ENCODE data around the gene ABTB2.
"Not testable (repeated sequence)": the region's sequence is repeated elsewhere in the genome, so short reads cannot be mapped to it uniquely, and the experiment has no call there.

ABTB2 gene

DNA sequence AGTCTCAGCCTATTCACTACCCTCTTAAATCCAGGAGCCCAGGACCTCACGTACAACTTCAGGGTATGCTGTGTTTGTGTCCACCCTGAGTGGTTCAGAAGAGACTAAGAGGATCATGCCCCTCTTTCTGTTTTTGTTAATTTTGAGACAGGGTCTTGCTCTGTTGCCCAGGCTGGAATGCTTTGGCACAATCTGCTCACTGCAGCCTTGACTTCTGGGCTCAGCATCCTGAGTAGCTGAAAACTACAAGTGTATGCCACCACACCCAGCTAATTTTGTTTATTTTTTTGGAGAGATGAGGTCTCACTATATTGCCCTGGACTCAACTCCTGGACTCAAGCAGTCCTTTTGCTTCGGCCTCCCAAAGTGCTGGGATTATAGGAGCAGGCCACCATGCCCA, 133.9 kb downstream of the ABTB2 start:
- no peak for TF ChIP-seq GATA1 (IDR thresholded peaks at IDR 0.05; ENCODE audit: low read depth, low read length)
- TF ChIP-seq POLR2A (IDR thresholded peaks at IDR 0.05; ENCODE audit: low read length) = no peak
- DNase-seq = no peak

GRCh38 chr11:34223021-34223813, 134.6 kb downstream of the ABTB2 start:
- TF ChIP-seq POLR2A (IDR thresholded peaks at IDR 0.05; ENCODE audit: low read length) (no peak), GATA1 (IDR thresholded peaks at IDR 0.05; ENCODE audit: low read depth, low read length) (no peak)
- DNase-seq = no peak

GRCh38 chr11:34222030-34222429, 135.8 kb downstream of the ABTB2 start:
- no peak for TF ChIP-seq POLR2A (IDR thresholded peaks at IDR 0.05; ENCODE audit: low read length)
- no peak for TF ChIP-seq GATA1 (IDR thresholded peaks at IDR 0.05; ENCODE audit: low read depth, low read length)

DNA sequence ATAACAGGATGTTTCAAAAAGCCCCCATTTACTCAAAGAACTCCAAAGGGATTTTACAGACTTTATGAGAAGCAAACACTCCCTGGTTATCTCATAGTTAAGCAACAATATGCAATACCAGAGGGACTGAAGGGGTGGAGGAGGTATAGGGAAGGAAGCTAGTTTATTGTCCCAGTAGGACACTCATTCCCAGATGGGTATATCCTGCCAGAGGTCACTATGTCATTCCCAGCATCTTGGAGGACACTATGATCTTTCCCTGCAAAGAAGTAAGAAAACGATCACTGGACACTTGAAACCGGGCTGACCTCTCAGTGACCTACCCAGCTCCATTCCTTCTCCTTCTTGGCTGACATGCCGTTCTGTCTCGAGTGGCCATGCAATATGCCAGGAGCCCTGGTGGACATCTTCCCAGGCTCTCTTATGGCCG, 137.9 kb downstream of the ABTB2 start:
- TF ChIP-seq POLR2A (IDR thresholded peaks at IDR 0.05; ENCODE audit: low read length) (no peak), GATA1 (IDR thresholded peaks at IDR 0.05; ENCODE audit: low read depth, low read length) (no peak)
- no peak for DNase-seq

More at GRCh38 chr11:34222030-34222429, 135.8 kb downstream of the ABTB2 start:
- no peak for DNase-seq

DNA sequence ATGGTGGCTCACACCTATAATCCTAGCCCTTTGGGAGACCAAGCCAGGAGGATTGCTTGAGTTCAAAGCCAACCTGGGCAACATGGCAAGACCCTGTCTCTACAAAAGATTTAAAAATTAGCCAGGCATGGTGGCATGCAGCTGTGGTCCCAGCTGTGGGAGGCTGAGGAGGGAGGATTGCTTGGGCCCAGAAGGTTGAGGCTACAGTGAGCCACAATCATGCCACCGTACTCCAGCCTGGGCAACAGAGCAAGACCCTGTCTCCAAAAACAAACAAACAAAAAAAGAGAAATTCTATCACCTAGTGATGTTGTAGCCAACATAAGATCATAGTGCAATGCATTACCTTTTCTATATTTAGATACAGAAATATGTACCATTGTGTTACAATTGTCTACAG, 138.5 kb downstream of the ABTB2 start:
- DNase-seq = no peak
- TF ChIP-seq GATA1 (IDR thresholded peaks at IDR 0.05; ENCODE audit: low read depth, low read length) (no peak), POLR2A (IDR thresholded peaks at IDR 0.05; ENCODE audit: low read length) (no peak)

DNA sequence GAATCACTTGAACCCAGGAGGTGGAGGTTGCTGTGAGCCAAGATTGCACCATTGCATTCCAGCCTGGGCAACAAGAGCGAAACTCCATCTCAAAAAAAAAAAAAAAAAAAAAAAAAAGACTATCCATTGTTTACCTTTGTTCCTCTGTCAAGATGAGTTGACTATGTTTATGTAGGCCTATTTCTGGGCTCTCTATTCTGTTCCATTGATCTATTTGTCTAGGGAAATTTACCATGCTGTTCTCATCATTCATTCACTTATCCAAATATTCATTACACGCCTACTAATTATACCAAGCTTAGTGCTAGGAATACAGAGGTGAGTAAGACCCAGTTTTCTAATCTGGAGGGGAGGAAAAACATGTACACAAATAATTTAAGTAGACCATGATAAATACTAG, 139.1 kb downstream of the ABTB2 start:
- DNase-seq = not testable (repeated sequence)

- TF ChIP-seq GATA1 (IDR thresholded peaks at IDR 0.05; ENCODE audit: low read depth, low read length) (no peak), POLR2A (IDR thresholded peaks at IDR 0.05; ENCODE audit: low read length) (no peak)
- no peak for DNase-seq
Observed at GRCh38 chr11:34218067-34218466, 139.7 kb downstream of the ABTB2 start.

DNA sequence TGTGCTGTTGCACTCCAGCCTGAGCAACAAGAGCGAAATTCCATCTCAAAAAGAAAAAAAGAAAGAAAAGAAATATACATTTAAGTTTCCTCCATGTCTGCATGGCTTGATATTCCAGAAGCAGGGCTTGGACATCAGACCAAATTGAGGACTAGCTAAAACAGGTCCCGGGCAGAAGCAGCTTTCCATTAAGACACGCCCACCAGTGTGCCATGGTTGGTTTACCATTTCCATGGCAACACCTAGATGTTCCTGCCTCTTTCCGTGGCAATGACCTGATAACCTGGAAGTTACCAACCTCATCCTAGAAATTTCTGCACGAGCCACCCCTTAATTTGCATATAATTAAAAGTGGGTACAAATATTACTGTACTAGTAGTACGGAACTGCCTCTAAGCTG, 141.1 kb downstream of the ABTB2 start:
- DNase-seq = no peak
- TF ChIP-seq GATA1 (IDR thresholded peaks at IDR 0.05; ENCODE audit: low read depth, low read length) = no peak
- TF ChIP-seq POLR2A (IDR thresholded peaks at IDR 0.05; ENCODE audit: low read length) = no peak

DNA sequence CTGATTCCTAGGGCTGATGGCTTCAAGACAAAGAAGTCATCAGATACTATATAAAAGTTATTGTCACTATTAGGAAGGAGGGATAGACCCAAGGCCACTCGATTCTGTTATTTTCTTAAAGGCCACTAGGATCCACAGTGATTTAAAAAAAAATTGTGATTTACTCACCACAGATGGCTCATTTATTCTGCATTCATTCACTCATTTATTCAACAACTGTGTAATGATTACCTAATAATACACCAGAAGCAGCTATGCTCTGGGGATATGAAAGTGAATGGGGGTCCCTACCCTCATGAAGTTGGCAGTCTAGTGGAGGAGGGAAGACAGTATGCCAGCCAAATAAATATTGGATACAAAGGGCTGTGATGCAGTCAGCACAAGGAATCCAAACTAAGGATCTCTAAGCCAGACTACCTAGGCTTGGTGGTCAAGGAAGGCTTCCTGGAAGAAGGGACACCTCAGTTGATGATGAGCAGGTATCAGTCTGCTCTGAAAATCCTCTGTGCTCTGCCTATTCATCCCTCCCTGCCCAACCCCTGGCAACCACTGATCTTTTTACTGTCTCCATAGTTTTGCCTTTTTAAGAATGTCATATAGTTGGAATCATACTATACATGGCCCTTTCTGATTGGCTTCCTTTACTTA, 141.9 kb downstream of the ABTB2 start:
- no peak for TF ChIP-seq POLR2A (IDR thresholded peaks at IDR 0.05; ENCODE audit: low read length)
- no peak for TF ChIP-seq GATA1 (IDR thresholded peaks at IDR 0.05; ENCODE audit: low read depth, low read length)
- no peak for DNase-seq

GRCh38 chr11:34214961-34215805, 142.6 kb downstream of the ABTB2 start:
- peak in 1 of 2 experiments; percentile 39 for DNase-seq
- TF ChIP-seq POLR2A (IDR thresholded peaks at IDR 0.05; ENCODE audit: low read length) (no peak), GATA1 (IDR thresholded peaks at IDR 0.05; ENCODE audit: low read depth, low read length) (no peak)

DNA sequence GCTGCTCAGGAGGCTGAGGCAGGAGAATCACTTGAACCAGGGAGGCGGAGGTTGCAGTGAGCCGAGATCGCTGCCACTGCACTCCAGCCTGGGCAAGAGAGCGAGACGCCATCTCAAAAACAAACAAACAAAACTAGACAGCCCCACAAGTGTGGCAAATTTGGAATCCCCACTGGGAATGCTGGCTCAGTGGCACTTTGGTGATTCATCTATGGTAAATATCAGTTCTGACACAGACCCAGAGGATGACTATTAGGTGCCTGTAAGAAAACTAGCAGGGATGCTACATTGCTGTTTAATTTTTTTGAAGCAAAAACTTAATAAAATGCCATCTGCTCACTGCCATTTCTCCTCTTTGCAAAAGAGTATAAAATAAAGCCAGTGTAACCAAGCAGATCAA, 144.4 kb downstream of the ABTB2 start:
- TF ChIP-seq POLR2A (IDR thresholded peaks at IDR 0.05; ENCODE audit: low read length) (no peak), GATA1 (IDR thresholded peaks at IDR 0.05; ENCODE audit: low read depth, low read length) (no peak)
- no peak for DNase-seq

- no peak for DNase-seq
- TF ChIP-seq POLR2A (IDR thresholded peaks at IDR 0.05; ENCODE audit: low read length) = no peak
- no peak for TF ChIP-seq GATA1 (IDR thresholded peaks at IDR 0.05; ENCODE audit: low read depth, low read length)
Observed at GRCh38 chr11:34212566-34212965, 145.2 kb downstream of the ABTB2 start.

- no peak for DNase-seq
- TF ChIP-seq POLR2A (IDR thresholded peaks at IDR 0.05; ENCODE audit: low read length) (no peak), GATA1 (IDR thresholded peaks at IDR 0.05; ENCODE audit: low read depth, low read length) (no peak)
Observed at GRCh38 chr11:34209809-34210208, 148.0 kb downstream of the ABTB2 start.
